ENCODE measurements around the gene NCOA1. TPM values are rescaled to one million over a fixed set of nuclear protein-coding genes. Genes with fewer than 3 reads are reported as not detected.

The NCOA1 gene
- polyA plus RNA-seq, 4 donors = 40.7 to 50.9 (median 46.8) TPM

GRCh38 chr2:24815171-24815570 lies 324.1 kb downstream of the NCOA1 start:
- no peak for DNase-seq (ENCODE audit: low read depth in 4 of 4, low spot score in 3 of 4)

GRCh38 chr2:24816404-24816803 lies 325.4 kb downstream of the NCOA1 start:
- no peak for DNase-seq (ENCODE audit: low read depth in 4 of 4, low spot score in 3 of 4)

GRCh38 chr2:24816884-24817283 lies 325.8 kb downstream of the NCOA1 start:
- no peak for DNase-seq (ENCODE audit: low read depth in 4 of 4, low spot score in 3 of 4)

DNA sequence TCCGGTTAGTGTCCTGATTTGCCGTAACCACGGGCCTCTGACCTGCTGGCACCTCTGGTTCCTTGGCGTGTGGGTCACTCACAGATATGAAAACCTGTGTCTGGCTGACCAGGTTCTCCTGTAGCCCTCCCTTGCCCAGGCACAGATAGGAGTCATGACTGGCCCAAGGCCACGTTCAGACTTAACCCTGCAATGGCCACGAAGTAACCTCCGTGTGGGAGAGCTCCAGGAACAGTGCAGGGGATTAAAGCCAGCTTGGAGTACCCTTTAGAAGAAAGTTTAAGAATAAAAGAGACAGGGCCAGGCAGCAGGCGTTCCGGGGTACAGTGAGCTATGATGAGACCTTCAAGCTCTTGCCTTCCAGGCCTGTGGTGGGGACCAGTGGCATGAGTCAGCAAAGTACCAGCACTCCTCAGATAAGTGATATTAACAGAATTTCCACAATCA lies 327.7 kb downstream of the NCOA1 start:
- no peak for DNase-seq (ENCODE audit: low read depth in 4 of 4, low spot score in 3 of 4)

DNA sequence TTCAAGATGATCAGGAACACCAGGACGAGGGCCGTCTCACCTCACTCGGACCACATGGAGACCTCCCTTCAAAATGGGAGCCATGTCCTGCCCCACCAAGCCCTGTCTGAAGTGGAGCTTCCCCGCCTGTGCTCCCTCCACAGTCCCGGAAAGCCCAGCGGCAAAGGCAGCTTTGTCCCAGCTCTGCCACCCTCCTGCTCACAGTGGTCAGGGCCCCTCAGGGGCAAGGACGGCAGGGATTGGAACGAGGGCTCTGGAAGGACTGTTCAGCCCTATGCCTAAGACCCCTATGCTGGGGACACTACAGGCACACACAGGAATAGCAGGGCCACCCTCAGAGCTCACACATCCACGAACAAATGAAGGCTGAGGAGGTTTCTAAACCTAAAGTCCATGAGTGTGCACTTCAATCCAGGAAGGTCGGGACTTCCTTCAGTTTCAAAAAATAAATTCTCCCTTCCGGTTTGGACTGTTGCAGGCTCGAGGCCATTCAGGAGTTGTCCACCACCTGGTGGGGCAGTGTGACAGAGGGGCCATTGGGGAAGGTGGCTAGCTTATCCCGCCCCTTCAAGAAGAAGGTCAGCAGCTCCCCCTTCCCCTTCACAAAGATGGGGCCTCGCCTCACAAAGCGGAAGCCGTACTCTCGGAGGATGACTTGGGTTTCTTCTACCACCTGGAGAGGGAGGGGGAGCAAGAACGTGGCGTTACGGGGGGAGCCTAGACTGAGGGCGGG lies 328.6 kb downstream of the NCOA1 start:
- no peak for DNase-seq (ENCODE audit: low read depth in 4 of 4, low spot score in 3 of 4)

- DNase-seq (ENCODE audit: low read depth in 4 of 4, low spot score in 3 of 4) = no peak
Measured at GRCh38 chr2:24820175-24820513, 329.1 kb downstream of the NCOA1 start.

Other genes with a start within 250 kb of the NCOA1 start
- 10 to 100 TPM; 25.2 to 32.4 (median 28.8) TPM for gene ITSN2, start 130.7 kb upstream of the NCOA1 start, polyA plus RNA-seq (ENCODE audit: insufficient read length in 4 of 4)